ENCODE data around the gene WDR77.

The WDR77 gene

GRCh38 chr1:111392460-111392945 lies 56.6 kb downstream of the WDR77 start:
- Histone ChIP-seq H3K9me3 (ENCODE audit: control insufficient read depth in 5 of 5, low read length in 5 of 5) (no peaks in the 10 kb centered on the region), H3K4me3 (ENCODE audit: low read depth in 1 of 5, low read length in 5 of 5) (no peak overlapping the region)

GRCh38 chr1:111392042-111392441 lies 57.0 kb downstream of the WDR77 start:
- peaks cover 0 to 5% (median 0%) of the 10 kb centered on the region in 5 donors for H3K27me3 ChIP-seq (ENCODE audit: control insufficient read depth in 5 of 5, insufficient read depth in 4 of 5, low read length in 5 of 5)
- no peak overlapping the region for H3K4me3 ChIP-seq (ENCODE audit: low read depth in 1 of 5, low read length in 5 of 5)
- no peak overlapping the region for H3K9ac ChIP-seq (ENCODE audit: low read length in 5 of 5)
- H3K36me3 ChIP-seq (ENCODE audit: control insufficient read depth in 5 of 5, insufficient read depth in 5 of 5, low read length in 5 of 5) = no peaks in the 10 kb centered on the region
- no peaks in the 10 kb centered on the region for H3K4me1 ChIP-seq (ENCODE audit: control insufficient read depth in 5 of 5, insufficient read depth in 5 of 5, low read length in 5 of 5)
- H3K27ac ChIP-seq (ENCODE audit: low read depth, low read length) = no peak overlapping the region
- no peaks in the 10 kb centered on the region for H3K9me3 ChIP-seq (ENCODE audit: control insufficient read depth in 5 of 5, low read length in 5 of 5)

More at GRCh38 chr1:111392460-111392945, 56.6 kb downstream of the WDR77 start:
- no peak overlapping the region for H3K27ac ChIP-seq (ENCODE audit: low read depth, low read length)
- no peak overlapping the region for H3K9ac ChIP-seq (ENCODE audit: low read length in 5 of 5)
- no peaks in the 10 kb centered on the region for H3K4me1 ChIP-seq (ENCODE audit: control insufficient read depth in 5 of 5, insufficient read depth in 5 of 5, low read length in 5 of 5)
- no peaks in the 10 kb centered on the region for H3K36me3 ChIP-seq (ENCODE audit: control insufficient read depth in 5 of 5, insufficient read depth in 5 of 5, low read length in 5 of 5)
- peaks cover 0 to 5% (median 0%) of the 10 kb centered on the region in 5 donors for H3K27me3 ChIP-seq (ENCODE audit: control insufficient read depth in 5 of 5, insufficient read depth in 4 of 5, low read length in 5 of 5)
